GM19193 (cell line): ENCODE results near the gene ALB.

Source experiments
- POLR2A ChIP-seq: IDR thresholded peaks from 4 replicates; pipeline ENCODE4 v1.6.1; 2011; ENCODE audit not compliant: insufficient read depth, insufficient read length; ENCODE audit errors: extremely low read depth

ALB gene

GRCh38 chr4:73405138-73405537 is 1.1 kb downstream of the ALB start:
- TF ChIP-seq POLR2A, result no peak

- TF ChIP-seq POLR2A, result no peak
Observed at GRCh38 chr4:73406548-73406875, 2.4 kb downstream of the ALB start.

- no peak for TF ChIP-seq POLR2A
Observed at GRCh38 chr4:73407227-73407673, 3.2 kb downstream of the ALB start.

GRCh38 chr4:73408181-73408867 is 4.2 kb downstream of the ALB start:
- no peak for TF ChIP-seq POLR2A

- TF ChIP-seq POLR2A, result no peak
Observed at GRCh38 chr4:73409012-73409862, 5.2 kb downstream of the ALB start.

GRCh38 chr4:73409978-73410548 is 6.0 kb downstream of the ALB start:
- TF ChIP-seq POLR2A, result no peak

GRCh38 chr4:73410916-73411730 is 7.0 kb downstream of the ALB start:
- no peak for TF ChIP-seq POLR2A

- TF ChIP-seq POLR2A, result no peak
Observed at GRCh38 chr4:73411731-73412414, 7.8 kb downstream of the ALB start.

GRCh38 chr4:73413294-73413755 is 9.2 kb downstream of the ALB start:
- TF ChIP-seq POLR2A, result no peak

- TF ChIP-seq POLR2A, result no peak
Observed at GRCh38 chr4:73414936-73415271, 10.8 kb downstream of the ALB start.

GRCh38 chr4:73415807-73416238 is 11.7 kb downstream of the ALB start:
- no peak for TF ChIP-seq POLR2A

- TF ChIP-seq POLR2A, result no peak
Observed at GRCh38 chr4:73416423-73417087, 12.5 kb downstream of the ALB start.

GRCh38 chr4:73417342-73417741 is 13.3 kb downstream of the ALB start:
- no peak for TF ChIP-seq POLR2A

- TF ChIP-seq POLR2A, result no peak
Observed at GRCh38 chr4:73417973-73418372, 13.9 kb downstream of the ALB start.

- TF ChIP-seq POLR2A, result no peak
Observed at GRCh38 chr4:73418677-73419076, 14.6 kb downstream of the ALB start.
